Measurements from ENCODE around the gene VPS16. TPM values are rescaled to one million over a fixed set of nuclear protein-coding genes. Genes with fewer than 3 reads are reported as not detected.
A peak's percentile ranks its signal among the peaks of the same experiment; 100 is the strongest.

Gene VPS16
- total RNA-seq, 1 experiment from 2014 or later = 38.1 TPM

- ATAC-seq (no peak), DNase-seq (ENCODE audit: low read depth, low spot score) (no peak)
- H4K20me1 ChIP-seq (ENCODE audit: insufficient read depth) = no peaks in the 10 kb centered on the region
- BruUV-seq (replicated peaks) = no TSS peak
- no peak for TF ChIP-seq POLR2A (IDR thresholded peaks at IDR 0.05; ENCODE audit: borderline replicate concordance, extremely low read depth, insufficient read depth, insufficient read length)
- TF ChIP-seq ELF1 (IDR thresholded peaks at IDR 0.05; ENCODE audit: borderline replicate concordance, low read depth) = no peak
- no peak for TF ChIP-seq REST (IDR thresholded peaks at IDR 0.05; ENCODE audit: low read depth)
- TF ChIP-seq SIN3A (IDR thresholded peaks at IDR 0.05; ENCODE audit: low read depth) = no peak
- TF ChIP-seq ZNF274 (IDR thresholded peaks at IDR 0.05; ENCODE audit: low read depth, low read length) = no peak
- no peak for TF ChIP-seq JUND (IDR thresholded peaks at IDR 0.05)
- TF ChIP-seq ZBTB33 (IDR thresholded peaks at IDR 0.05; ENCODE audit: extremely low read depth, insufficient replicate concordance, low read length) = no peak
- TF ChIP-seq RAD21 (IDR thresholded peaks at IDR 0.05; ENCODE audit: low read depth) = no peak
- no peak for TF ChIP-seq CBX3 (IDR thresholded peaks at IDR 0.05; ENCODE audit: low read depth)
- TF ChIP-seq YY1 (IDR thresholded peaks at IDR 0.05; ENCODE audit: extremely low read depth, insufficient replicate concordance, low read depth, low read length) = no peak
- TF ChIP-seq EZH2phosphoT487 (IDR thresholded peaks at IDR 0.05; ENCODE audit: borderline replicate concordance) = no peak
- TF ChIP-seq EGR1 (IDR thresholded peaks at IDR 0.05; ENCODE audit: low read depth) = no peak
- TF ChIP-seq CEBPB (IDR thresholded peaks at IDR 0.05; ENCODE audit: low read depth) = no peak
- no peak for TF ChIP-seq MAX (IDR thresholded peaks at IDR 0.05)
- TF ChIP-seq FOSL1 (IDR thresholded peaks at IDR 0.05; ENCODE audit: low read depth) = no peak
- TF ChIP-seq POLR2AphosphoS5 (IDR thresholded peaks at IDR 0.05; ENCODE audit: low read depth, low read length) = no peak
- no peak for TF ChIP-seq SRF (IDR thresholded peaks at IDR 0.05; ENCODE audit: low read depth)
- TF ChIP-seq ZFX (IDR thresholded peaks at IDR 0.05) = no peak
- TF ChIP-seq SP1 (IDR thresholded peaks at IDR 0.05; ENCODE audit: low read depth) = no peak
- H3K36me3 ChIP-seq (ENCODE audit: control insufficient read depth in 1 of 2, insufficient read depth in 2 of 2, low read length in 2 of 2) = no peaks in the 10 kb centered on the region
- no peak overlapping the region for H3K27ac ChIP-seq (ENCODE audit: low read depth, low read length)
- RAD21 ChIA-PET (ENCODE audit: low non-redundant PET in 1 of 2, low total read pairs in 2 of 2, uncharacterized antibody in 2 of 2, unreplicated experiment in 2 of 2) = no interaction called here
- CTCF ChIA-PET = no interaction called here
- peaks cover 4 to 9% of the 10 kb centered on the region in 2 experiments; a peak in 1 of 4 replicates for H3K9me3 ChIP-seq (ENCODE audit: control insufficient read depth in 1 of 2, insufficient read depth in 1 of 2, low read depth in 1 of 2, low read length in 2 of 2)
- no peak overlapping the region for H3K4me3 ChIP-seq (replicated peaks in 1 of 2; ENCODE audit: low read depth in 1 of 2, low read length in 2 of 2)
- no peak overlapping the region for H2AFZ ChIP-seq (ENCODE audit: low read depth, low read length, poor library complexity, severe bottlenecking)
- H3K4me1 ChIP-seq (ENCODE audit: control insufficient read depth in 1 of 2, insufficient read depth in 2 of 2, low read length in 2 of 2) = peaks cover 0 to 16% of the 10 kb centered on the region in 2 experiments; a peak in 1 of 4 replicates
- intact Hi-C loops (cut with micrococcal nuclease) = no loop called here
- H3K9ac ChIP-seq (ENCODE audit: low read length) = no peak overlapping the region
- POLR2A ChIA-PET = no interaction called here
- no peaks in the 10 kb centered on the region for H3K27me3 ChIP-seq (ENCODE audit: insufficient read depth, low read length)
- H3K79me2 ChIP-seq (ENCODE audit: insufficient read depth, low read length) = no peaks in the 10 kb centered on the region
- H3K4me2 ChIP-seq (ENCODE audit: low read length) = peak overlapping the region; percentile 23; the same call in 1 of the 2 replicates
- no peaks in the 10 kb centered on the region for H3K9me2 ChIP-seq (ENCODE audit: insufficient read depth)
These were observed 26.5 kb upstream of the VPS16 start for GRCh38 chr20:2814076-2814475.
